H1 (cell line): ENCODE data around the gene ZNF577. TPM values are rescaled to one million over a fixed set of nuclear protein-coding genes. Genes with fewer than 3 reads are reported as not detected.

Experiments used
- CHD2 ChIP-seq: IDR thresholded peaks from 2 replicates; pipeline ENCODE4 v1.6.1; 2012; ENCODE audit warnings: low read length, improper control_type of control experiment
- GABPA ChIP-seq: IDR thresholded peaks from 2 replicates; pipeline ENCODE4 v1.6.1; 2011; ENCODE audit warnings: mild to moderate bottlenecking, low read length, moderate library complexity, borderline replicate concordance; ENCODE audit not compliant: insufficient read depth
- SP1 ChIP-seq: IDR thresholded peaks from 2 replicates; pipeline ENCODE4 v1.6.1; 2011; ENCODE audit warnings: low read depth, low read length
- polyA plus RNA-seq, 7 experiments: library from polyadenylated mRNA; depleted of rRNA in 3 of 7; stranded (reverse) in 5 of 7; unstranded in 2 of 7; fragments of >200 nt in 5 of 7; fragments of 200-250 nt in 2 of 7; gene quantifications; 1 replicate in 5 of 7; 2 replicates in 1 of 7; 4 replicates in 1 of 7; pipeline versions ENCODE4 v1.2.1 to v1.2.3, GENCODE V29; 2011 to 2013; ENCODE audit warnings: missing spikeins in 2 of 7, mixed read lengths in 2 of 7
- total RNA-seq: library from RNA; stranded (reverse); fragmentation: NEBNext Ultra II Directional; extraction: Animal tissue kit (Norgen Biotek cat#: 25700); gene quantifications from 2 replicates; pipeline ENCODE4 v1.2.1, GENCODE V29; 2021
- TF ChIP-seq, protein P1 (sequence below): IDR thresholded peaks from 2 replicates; pipeline ENCODE4 v1.6.1; 2011; ENCODE audit warnings: low read depth, mild to moderate bottlenecking, low read length; ENCODE audit not compliant: insufficient read depth

ZNF577 gene
- total and polyA plus RNA-seq, 2 of the 8 experiments (the other 6 are each of a cell fraction or from before 2014, with no cell fraction given) = 13.8 to 14.9 TPM

- TF ChIP-seq CHD2 (no peak), GABPA (no peak), SP1 (no peak)
- TF ChIP-seq, protein P1, sequence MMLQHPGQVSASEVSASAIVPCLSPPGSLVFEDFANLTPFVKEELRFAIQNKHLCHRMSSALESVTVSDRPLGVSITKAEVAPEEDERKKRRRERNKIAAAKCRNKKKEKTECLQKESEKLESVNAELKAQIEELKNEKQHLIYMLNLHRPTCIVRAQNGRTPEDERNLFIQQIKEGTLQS = no peak
Observed at GRCh38 chr19:51919606-51920005, 31.9 kb upstream of the ZNF577 start (continued).
